ENCODE results near the gene KCNMA1. TPM values are rescaled to one million over a fixed set of nuclear protein-coding genes. Genes with fewer than 3 reads are reported as not detected.
A peak's percentile ranks its signal among the peaks of the same experiment; 100 is the strongest.

KCNMA1 gene
- total and polyA plus RNA-seq, 4 experiments from 2014 or later: 0.26 TPM; not detected in 3

GRCh38 chr10:77638321-77639101, 903 bp upstream of the KCNMA1 start:
- Histone ChIP-seq H3K9me3 (ENCODE audit: control insufficient read depth in 1 of 2, low read length in 2 of 2) (no peaks in the 10 kb centered on the region), H3K27ac (ENCODE audit: low read depth, low read length) (no peak overlapping the region), H3K4me3 (ENCODE audit: low read length in 2 of 2) (no peak overlapping the region), H3K27me3 (ENCODE audit: insufficient read depth, low read length) (peaks cover 5% of the 10 kb centered on the region), H3K36me3 (ENCODE audit: insufficient read depth, low read length) (no peaks in the 10 kb centered on the region), H3K4me1 (ENCODE audit: insufficient read depth, low read length) (no peaks in the 10 kb centered on the region)
- peaks cover 2 to 25% (median 14%) of the 10 kb centered on the region in 4 donors for H3K4me1 Mint-ChIP-seq
- H3K4me3 Mint-ChIP-seq: peak overlapping the region in 3 of 8 donors; percentile 26 to 47 (median 32)
- peaks cover 47 to 49% of the 10 kb centered on the region in 2 donors for H3K27me3 Mint-ChIP-seq
- CTCF ChIA-PET (ENCODE audit: partially characterized antibody): interaction anchor here (1.6 to 6.7 kb wide), 2 partner anchors 464 to 471 kb away, joined by 5 to 51 read pairs; no protein-coding TSS in a partner anchor
- POLR2A ChIA-PET (ENCODE audit: partially characterized antibody): no interaction called here
- H3K36me3 Mint-ChIP-seq: no peaks in the 10 kb centered on the region
- no peak overlapping the region for H3K27ac Mint-ChIP-seq
- H3K9me3 Mint-ChIP-seq: no peaks in the 10 kb centered on the region
- DNase-seq: no peak
- intact Hi-C loops (cut with micrococcal nuclease): no loop called here

GRCh38 chr10:77636967-77637531, 559 bp downstream of the KCNMA1 start:
- ChIA-PET POLR2A (ENCODE audit: partially characterized antibody) (no interaction called here), CTCF (ENCODE audit: partially characterized antibody) (no interaction called here)
- intact Hi-C loops (cut with micrococcal nuclease): no loop called here
- H3K4me1 ChIP-seq (ENCODE audit: insufficient read depth, low read length): no peaks in the 10 kb centered on the region
- Mint-ChIP-seq H3K4me1 (peaks cover 2 to 25% (median 14%) of the 10 kb centered on the region in 4 donors), H3K4me3 (peak overlapping the region in 2 of 8 donors; percentile 69 to 74), H3K27ac (no peak overlapping the region), H3K9me3 (no peaks in the 10 kb centered on the region), H3K27me3 (peaks cover 49 to 56% of the 10 kb centered on the region in 2 donors), H3K36me3 (no peaks in the 10 kb centered on the region)
- no peak overlapping the region for H3K4me3 ChIP-seq (ENCODE audit: low read length in 2 of 2)
- H3K27me3 ChIP-seq (ENCODE audit: insufficient read depth, low read length): peaks cover 5% of the 10 kb centered on the region
- H3K27ac ChIP-seq (ENCODE audit: low read depth, low read length): no peak overlapping the region
- H3K9me3 ChIP-seq (ENCODE audit: control insufficient read depth in 1 of 2, low read length in 2 of 2): no peaks in the 10 kb centered on the region
- H3K36me3 ChIP-seq (ENCODE audit: insufficient read depth, low read length): no peaks in the 10 kb centered on the region
- DNase-seq: no peak

DNA sequence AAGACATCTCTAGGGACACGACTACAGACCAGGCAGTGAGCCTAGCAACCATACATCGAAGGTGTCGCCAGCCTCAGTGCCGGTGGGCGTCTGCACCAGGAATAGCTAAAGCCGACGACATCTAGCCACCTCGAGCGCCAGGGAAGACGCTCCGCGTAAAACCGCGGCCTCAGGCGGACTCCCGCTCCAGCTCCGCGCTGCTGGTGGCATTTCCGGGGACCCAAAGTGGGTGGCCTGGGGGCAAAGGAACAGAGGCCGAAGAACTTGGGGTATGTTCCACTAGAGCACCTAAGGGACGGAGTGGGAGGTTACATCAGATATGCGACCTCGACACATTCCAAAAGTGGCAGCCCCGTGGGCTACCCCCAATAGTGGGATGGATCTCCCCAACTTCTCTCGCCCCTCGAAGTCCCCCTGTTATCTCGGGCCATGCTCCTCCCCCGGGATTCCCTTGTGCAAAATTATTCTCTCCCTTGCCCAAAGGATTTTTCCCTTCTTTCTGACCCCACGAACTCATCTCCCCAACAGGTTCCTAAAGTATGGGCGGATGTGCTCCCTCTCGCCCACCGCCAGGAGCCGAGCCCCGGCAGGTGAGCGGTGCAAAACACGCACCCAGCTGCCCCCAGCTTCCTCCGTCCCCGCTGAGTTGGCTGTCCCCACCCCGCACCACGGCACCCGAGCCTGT, 1.2 kb downstream of the KCNMA1 start:
- no peaks in the 10 kb centered on the region for H3K9me3 Mint-ChIP-seq
- CTCF ChIA-PET (ENCODE audit: partially characterized antibody): no interaction called here
- peaks cover 47 to 50% of the 10 kb centered on the region in 2 donors for H3K27me3 Mint-ChIP-seq
- POLR2A ChIA-PET (ENCODE audit: partially characterized antibody): no interaction called here
- H3K4me1 ChIP-seq (ENCODE audit: insufficient read depth, low read length): no peaks in the 10 kb centered on the region
- no peak overlapping the region for H3K4me3 ChIP-seq (ENCODE audit: low read length in 2 of 2)
- peaks cover 2 to 21% (median 12%) of the 10 kb centered on the region in 4 donors for H3K4me1 Mint-ChIP-seq
- no peaks in the 10 kb centered on the region for H3K9me3 ChIP-seq (ENCODE audit: control insufficient read depth in 1 of 2, low read length in 2 of 2)
- DNase-seq: no peak
- intact Hi-C loops (cut with micrococcal nuclease): no loop called here
- H3K27ac Mint-ChIP-seq: no peak overlapping the region
- H3K36me3 Mint-ChIP-seq: no peaks in the 10 kb centered on the region
- H3K36me3 ChIP-seq (ENCODE audit: insufficient read depth, low read length): no peaks in the 10 kb centered on the region
- H3K4me3 Mint-ChIP-seq: no peak overlapping the region
- peaks cover 5% of the 10 kb centered on the region for H3K27me3 ChIP-seq (ENCODE audit: insufficient read depth, low read length)
- H3K27ac ChIP-seq (ENCODE audit: low read depth, low read length): no peak overlapping the region

- Histone ChIP-seq H3K36me3 (ENCODE audit: insufficient read depth, low read length) (no peaks in the 10 kb centered on the region), H3K4me1 (ENCODE audit: insufficient read depth, low read length) (no peaks in the 10 kb centered on the region), H3K4me3 (ENCODE audit: low read length in 2 of 2) (no peak overlapping the region), H3K9me3 (ENCODE audit: control insufficient read depth in 1 of 2, low read length in 2 of 2) (no peaks in the 10 kb centered on the region), H3K27ac (ENCODE audit: low read depth, low read length) (no peak overlapping the region), H3K27me3 (ENCODE audit: insufficient read depth, low read length) (peaks cover 5% of the 10 kb centered on the region)
- CTCF ChIA-PET (ENCODE audit: partially characterized antibody): interaction anchor here (1.0 kb wide), 1 partner anchor 470 kb away, joined by 3 read pairs; no protein-coding TSS in a partner anchor
- intact Hi-C loops (cut with micrococcal nuclease): no loop called here
- POLR2A ChIA-PET (ENCODE audit: partially characterized antibody): no interaction called here
- H3K27ac Mint-ChIP-seq: no peak overlapping the region
- no peaks in the 10 kb centered on the region for H3K36me3 Mint-ChIP-seq
- H3K4me1 Mint-ChIP-seq: peaks cover 2 to 18% (median 10%) of the 10 kb centered on the region in 4 donors
- H3K4me3 Mint-ChIP-seq: peak overlapping the region in 1 of 8 donors; percentile 22
- H3K9me3 Mint-ChIP-seq: no peaks in the 10 kb centered on the region
- H3K27me3 Mint-ChIP-seq: peaks cover 38 to 45% of the 10 kb centered on the region in 2 donors
- DNase-seq: no peak
Measured at GRCh38 chr10:77635402-77636227, 2.0 kb downstream of the KCNMA1 start.

DNA sequence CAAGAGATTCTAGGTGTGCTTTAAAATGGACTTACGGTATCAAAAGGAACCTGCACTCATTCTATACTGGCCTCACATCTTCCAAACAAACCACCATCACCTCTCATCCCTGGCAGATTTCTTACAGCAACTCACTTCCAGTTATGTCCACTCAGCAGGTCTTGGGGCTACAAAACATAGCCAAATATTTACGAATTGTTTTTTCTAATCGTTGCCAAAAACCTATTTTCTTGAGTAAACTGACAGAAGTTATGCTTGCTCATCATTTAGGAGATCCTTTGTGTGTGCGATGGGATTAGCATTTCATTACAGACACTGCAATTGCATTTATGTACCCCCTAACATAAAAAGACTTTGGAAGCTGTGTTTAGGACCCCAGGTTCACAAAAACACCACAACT, 2.7 kb downstream of the KCNMA1 start:
- intact Hi-C loops (cut with micrococcal nuclease): no loop called here
- no peak for DNase-seq
- peaks cover 32 to 40% of the 10 kb centered on the region in 2 donors for H3K27me3 Mint-ChIP-seq
- no peaks in the 10 kb centered on the region for H3K36me3 Mint-ChIP-seq
- POLR2A ChIA-PET (ENCODE audit: partially characterized antibody): no interaction called here
- no peak overlapping the region for H3K4me3 Mint-ChIP-seq
- no peak overlapping the region for H3K27ac Mint-ChIP-seq
- peaks cover 2 to 18% (median 7%) of the 10 kb centered on the region in 4 donors for H3K4me1 Mint-ChIP-seq
- Histone ChIP-seq H3K36me3 (ENCODE audit: insufficient read depth, low read length) (no peaks in the 10 kb centered on the region), H3K4me1 (ENCODE audit: insufficient read depth, low read length) (no peaks in the 10 kb centered on the region), H3K9me3 (ENCODE audit: control insufficient read depth in 1 of 2, low read length in 2 of 2) (no peaks in the 10 kb centered on the region), H3K27ac (ENCODE audit: low read depth, low read length) (no peak overlapping the region), H3K27me3 (ENCODE audit: insufficient read depth, low read length) (peaks cover 5% of the 10 kb centered on the region), H3K4me3 (ENCODE audit: low read length in 2 of 2) (no peak overlapping the region)
- peaks cover 0 to 1% (median 0%) of the 10 kb centered on the region in 8 donors for H3K9me3 Mint-ChIP-seq
- CTCF ChIA-PET (ENCODE audit: partially characterized antibody): interaction anchor here (1.0 to 1.2 kb wide), 2 partner anchors 11 to 469 kb away, joined by 3 to 4 read pairs; no protein-coding TSS in a partner anchor

- no peak for DNase-seq
- Histone ChIP-seq H3K9me3 (ENCODE audit: control insufficient read depth in 1 of 2, low read length in 2 of 2) (no peaks in the 10 kb centered on the region), H3K27me3 (ENCODE audit: insufficient read depth, low read length) (no peaks in the 10 kb centered on the region), H3K4me1 (ENCODE audit: insufficient read depth, low read length) (no peaks in the 10 kb centered on the region), H3K36me3 (ENCODE audit: insufficient read depth, low read length) (no peaks in the 10 kb centered on the region), H3K27ac (ENCODE audit: low read depth, low read length) (no peak overlapping the region), H3K4me3 (ENCODE audit: low read length in 2 of 2) (no peak overlapping the region)
- intact Hi-C loops (cut with micrococcal nuclease): no loop called here
- Mint-ChIP-seq H3K4me3 (no peak overlapping the region), H3K27me3 (peaks cover 22 to 32% of the 10 kb centered on the region in 2 donors), H3K27ac (no peak overlapping the region), H3K9me3 (peaks cover 0 to 1% (median 0%) of the 10 kb centered on the region in 8 donors), H3K4me1 (peaks cover 0 to 13% (median under 1%) of the 10 kb centered on the region in 4 donors), H3K36me3 (no peaks in the 10 kb centered on the region)
- CTCF ChIA-PET (ENCODE audit: partially characterized antibody): interaction anchor here (0.8 to 1.2 kb wide), 4 partner anchors 8 to 459 kb away, joined by 3 to 4 read pairs (median 4); no protein-coding TSS in a partner anchor
- POLR2A ChIA-PET (ENCODE audit: partially characterized antibody): no interaction called here
Measured at GRCh38 chr10:77633376-77633775, 4.2 kb downstream of the KCNMA1 start.

All from CD4-positive, alpha-beta memory T cell (primary cell).